Peyer's patch (tissue), 4 donors: ENCODE data around the gene CALB2. TPM values are rescaled to one million over a fixed set of nuclear protein-coding genes. Genes with fewer than 3 reads are reported as not detected.

Experiments used
- DNase-seq, 3 donors: peaks; one replicate each; pipeline ENCODE4 v3.0.0-alpha.2; 2017 to 2019
- H3K27ac ChIP-seq, 4 donors: fragments of 200-600 bp; sonication (generic); one replicate each; pipeline ENCODE4 v1.5.1; 2016 to 2019
- H3K27me3 ChIP-seq, 2 donors: fragments of 200-600 bp; sonication (generic); one replicate each; pipeline ENCODE4 v1.5.1; 2019
- H3K36me3 ChIP-seq, 3 donors: fragments of 200-600 bp; sonication (generic); one replicate each; pipeline ENCODE4 v1.5.1; 2016 to 2019
- H3K4me1 ChIP-seq, 4 donors: fragments of 200-600 bp; sonication (generic); one replicate each; pipeline ENCODE4 v1.5.1; 2016 to 2019
- H3K4me3 ChIP-seq, 4 donors: fragments of 200-600 bp; sonication (generic); 1 replicate in 3 of 4; 2 replicates in 1 of 4; pipeline ENCODE4 v1.5.1; 2016 to 2019; ENCODE audit warnings: mild to moderate bottlenecking in 1 of 4
- H3K9me3 ChIP-seq, 4 donors: fragments of 200-600 bp; sonication (generic); one replicate each; pipeline ENCODE4 v1.5.1; 2016 to 2019; ENCODE audit warnings: mild to moderate bottlenecking in 1 of 4
- POLR2A ChIP-seq, 2 donors: fragments of 450-650 bp; IDR thresholded peaks; one replicate each; pipeline ENCODE4 v1.5.1; 2017; ENCODE audit warnings: antibody characterized with exemption in 2 of 2, mild to moderate bottlenecking in 2 of 2, moderate library complexity in 2 of 2
- total RNA-seq, 4 donors: library from RNA; depleted of rRNA; stranded (reverse); fragments of >200 nt; gene quantifications; one replicate each; pipeline ENCODE4 v1.1.0, GENCODE V29; 2016
- TF ChIP-seq, protein P1 (sequence below), 6 experiments: fragments of 450-650 bp in 4 of 6; fragments of 200-600 bp in 2 of 6; sonication (generic) in 1 of 6; IDR thresholded peaks; one replicate each; pipeline ENCODE4 v1.5.1; 2017 to 2019; ENCODE audit warnings: antibody characterized with exemption in 6 of 6, mild to moderate bottlenecking in 3 of 6, moderate library complexity in 1 of 6

Gene CALB2
- total RNA-seq, 4 donors from 2014 or later: 2.3 to 5.5 (median 3.6) TPM; not detected in 1

- no peak overlapping the region for H3K4me3 ChIP-seq
- TF ChIP-seq, protein P1, sequence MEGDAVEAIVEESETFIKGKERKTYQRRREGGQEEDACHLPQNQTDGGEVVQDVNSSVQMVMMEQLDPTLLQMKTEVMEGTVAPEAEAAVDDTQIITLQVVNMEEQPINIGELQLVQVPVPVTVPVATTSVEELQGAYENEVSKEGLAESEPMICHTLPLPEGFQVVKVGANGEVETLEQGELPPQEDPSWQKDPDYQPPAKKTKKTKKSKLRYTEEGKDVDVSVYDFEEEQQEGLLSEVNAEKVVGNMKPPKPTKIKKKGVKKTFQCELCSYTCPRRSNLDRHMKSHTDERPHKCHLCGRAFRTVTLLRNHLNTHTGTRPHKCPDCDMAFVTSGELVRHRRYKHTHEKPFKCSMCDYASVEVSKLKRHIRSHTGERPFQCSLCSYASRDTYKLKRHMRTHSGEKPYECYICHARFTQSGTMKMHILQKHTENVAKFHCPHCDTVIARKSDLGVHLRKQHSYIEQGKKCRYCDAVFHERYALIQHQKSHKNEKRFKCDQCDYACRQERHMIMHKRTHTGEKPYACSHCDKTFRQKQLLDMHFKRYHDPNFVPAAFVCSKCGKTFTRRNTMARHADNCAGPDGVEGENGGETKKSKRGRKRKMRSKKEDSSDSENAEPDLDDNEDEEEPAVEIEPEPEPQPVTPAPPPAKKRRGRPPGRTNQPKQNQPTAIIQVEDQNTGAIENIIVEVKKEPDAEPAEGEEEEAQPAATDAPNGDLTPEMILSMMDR (IDR thresholded peaks at IDR 0.05): no peak
- no peak for TF ChIP-seq POLR2A (IDR thresholded peaks at IDR 0.05)
- H3K36me3 ChIP-seq: no peaks in the 10 kb centered on the region
- H3K9me3 ChIP-seq: no peaks in the 10 kb centered on the region
- H3K27ac ChIP-seq: no peak overlapping the region
- DNase-seq: no peak
- no peaks in the 10 kb centered on the region for H3K27me3 ChIP-seq
- no peaks in the 10 kb centered on the region for H3K4me1 ChIP-seq
Observed at GRCh38 chr16:71348262-71349085, 10.0 kb upstream of the CALB2 start.

- DNase-seq: no peak
- Histone ChIP-seq H3K4me3 (no peak overlapping the region), H3K36me3 (no peaks in the 10 kb centered on the region), H3K27me3 (no peaks in the 10 kb centered on the region), H3K9me3 (no peaks in the 10 kb centered on the region), H3K4me1 (no peaks in the 10 kb centered on the region), H3K27ac (no peak overlapping the region)
- TF ChIP-seq, protein P1 (IDR thresholded peaks at IDR 0.05): no peak
- TF ChIP-seq POLR2A (IDR thresholded peaks at IDR 0.05): no peak
Observed at GRCh38 chr16:71350821-71351557, 7.5 kb upstream of the CALB2 start.

GRCh38 chr16:71351558-71351901 lies 7.0 kb upstream of the CALB2 start:
- Histone ChIP-seq H3K9me3 (no peaks in the 10 kb centered on the region), H3K4me1 (no peaks in the 10 kb centered on the region), H3K27me3 (no peaks in the 10 kb centered on the region), H3K36me3 (no peaks in the 10 kb centered on the region), H3K4me3 (no peak overlapping the region), H3K27ac (no peak overlapping the region)
- no peak for TF ChIP-seq POLR2A (IDR thresholded peaks at IDR 0.05)
- no peak for DNase-seq

DNA sequence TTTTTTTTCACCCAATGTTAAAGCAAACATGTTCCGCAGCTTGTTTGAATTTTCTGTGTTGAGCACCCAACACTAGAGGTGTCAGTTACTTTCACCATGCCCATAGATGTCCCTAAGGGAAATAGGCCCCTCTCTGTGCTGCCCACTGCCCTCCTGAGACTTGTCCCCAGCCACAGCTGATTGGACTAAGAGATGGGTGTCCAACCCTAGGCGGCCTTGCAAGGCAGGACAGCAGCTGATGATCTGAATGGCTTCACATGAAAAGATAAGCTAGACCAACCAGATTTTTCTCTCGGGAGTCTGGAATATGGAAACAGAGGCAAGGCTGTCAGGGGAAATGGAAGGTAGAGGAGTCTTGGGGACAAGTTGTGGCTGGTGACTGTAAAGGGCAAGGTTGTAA lies 6.1 kb upstream of the CALB2 start:
- DNase-seq: no peak
- Histone ChIP-seq H3K4me3 (no peak overlapping the region), H3K9me3 (no peaks in the 10 kb centered on the region), H3K27me3 (no peaks in the 10 kb centered on the region), H3K27ac (no peak overlapping the region), H3K36me3 (no peaks in the 10 kb centered on the region), H3K4me1 (no peaks in the 10 kb centered on the region)
- TF ChIP-seq, protein P1 (IDR thresholded peaks at IDR 0.05): no peak
- no peak for TF ChIP-seq POLR2A (IDR thresholded peaks at IDR 0.05)

DNA sequence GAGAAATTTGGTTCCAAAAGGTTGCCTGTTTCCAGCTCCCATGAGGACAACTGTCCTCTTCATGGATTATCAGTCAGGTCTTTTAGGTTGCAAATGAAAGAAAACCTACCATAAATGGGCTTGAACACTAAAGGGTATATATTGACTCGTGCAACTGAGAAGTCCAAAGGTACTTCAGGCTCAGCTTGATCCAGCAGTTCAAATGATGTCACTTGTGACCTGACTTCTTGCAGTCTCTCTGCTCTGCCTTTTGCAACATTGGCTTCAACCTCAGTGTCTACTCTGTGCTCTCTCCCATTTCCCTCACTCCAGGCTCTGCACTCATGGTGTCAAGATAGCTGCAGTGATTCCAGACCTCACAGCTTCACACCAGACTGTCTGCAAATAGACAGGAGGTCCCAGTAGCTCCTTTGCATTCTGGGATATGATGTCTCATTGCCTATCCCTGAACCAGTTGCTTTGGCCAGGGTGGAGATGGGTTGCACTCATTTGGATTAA lies 5.5 kb upstream of the CALB2 start:
- DNase-seq: no peak
- no peaks in the 10 kb centered on the region for H3K9me3 ChIP-seq
- no peak overlapping the region for H3K27ac ChIP-seq
- TF ChIP-seq, protein P1 (IDR thresholded peaks at IDR 0.05): no peak
- TF ChIP-seq POLR2A (IDR thresholded peaks at IDR 0.05): no peak
- no peaks in the 10 kb centered on the region for H3K4me1 ChIP-seq
- no peaks in the 10 kb centered on the region for H3K27me3 ChIP-seq
- H3K4me3 ChIP-seq: no peak overlapping the region
- H3K36me3 ChIP-seq: no peaks in the 10 kb centered on the region

- no peaks in the 10 kb centered on the region for H3K9me3 ChIP-seq
- no peak overlapping the region for H3K4me3 ChIP-seq
- H3K4me1 ChIP-seq: peaks cover 0 to 6% (median 1%) of the 10 kb centered on the region in 4 donors
- H3K27me3 ChIP-seq: no peaks in the 10 kb centered on the region
- H3K27ac ChIP-seq: no peak overlapping the region
- DNase-seq: no peak
- TF ChIP-seq POLR2A (IDR thresholded peaks at IDR 0.05): no peak
- TF ChIP-seq, protein P1 (IDR thresholded peaks at IDR 0.05): no peak
- H3K36me3 ChIP-seq: no peaks in the 10 kb centered on the region
Observed at GRCh38 chr16:71353736-71354135, 4.8 kb upstream of the CALB2 start.
